ENCODE results near the gene KRT14. TPM values are rescaled to one million over a fixed set of nuclear protein-coding genes. Genes with fewer than 3 reads are reported as not detected.
A peak's percentile ranks its signal among the peaks of the same experiment; 100 is the strongest.
"Not testable (repeated sequence)": the region's sequence is repeated elsewhere in the genome, so short reads cannot be mapped to it uniquely, and the experiment has no call there.

KRT14 gene
- total and polyA plus RNA-seq, 2 donors from 2014 or later, result not detected

DNA sequence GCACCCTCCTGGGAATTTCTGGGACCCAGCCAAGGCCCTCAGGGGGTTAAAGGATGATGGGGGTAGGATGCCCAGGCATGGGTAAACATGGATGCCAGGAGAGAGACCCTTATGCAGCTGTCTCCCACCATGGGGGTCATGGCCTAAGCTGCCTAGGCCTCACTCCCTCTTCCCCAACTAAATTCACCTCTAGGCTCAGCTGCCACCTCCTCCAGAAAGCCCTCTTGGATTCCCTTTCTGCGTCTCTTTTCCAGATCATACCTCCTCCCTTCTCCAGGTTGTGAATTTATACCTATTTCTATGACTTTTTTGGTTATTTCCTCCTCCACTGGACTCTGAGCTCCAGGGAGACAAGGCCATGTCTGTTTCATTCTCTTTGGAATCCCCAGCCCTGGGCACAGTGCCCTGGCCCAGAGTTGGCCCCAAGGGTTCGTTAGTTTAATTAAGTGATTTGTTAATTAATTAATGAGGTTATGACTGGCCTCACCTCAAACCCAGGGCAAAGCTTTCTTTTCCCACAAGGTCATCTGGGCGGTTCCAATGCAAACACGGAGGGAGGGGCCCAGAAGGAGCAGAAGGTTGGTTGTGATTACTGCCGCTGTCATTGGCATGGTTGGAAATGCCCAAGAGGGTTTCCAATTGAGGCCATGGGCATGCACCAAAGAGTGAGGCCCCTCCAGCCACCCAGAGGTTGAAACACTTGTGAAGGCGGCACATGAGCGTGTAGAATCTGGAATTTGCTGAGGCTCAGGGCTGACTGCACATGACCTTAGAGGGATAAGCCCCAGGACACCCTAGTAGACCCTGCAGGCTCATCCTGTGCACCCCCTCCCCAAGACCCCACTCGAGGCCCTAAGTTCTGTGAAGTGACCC is 44.6 kb upstream of the KRT14 start:
- Histone ChIP-seq H3K27ac (ENCODE audit: low read depth in 2 of 2, low read length in 2 of 2) (no peak overlapping the region), H3K4me1 (ENCODE audit: control insufficient read depth in 2 of 3, insufficient read depth in 2 of 3, low read depth in 1 of 3, low read length in 3 of 3) (no peaks in the 10 kb centered on the region), H3K27me3 (ENCODE audit: control insufficient read depth, insufficient read depth, low read length) (no peaks in the 10 kb centered on the region), H3K4me3 (ENCODE audit: low read length in 3 of 3) (no peak overlapping the region), H3K9me3 (ENCODE audit: control insufficient read depth in 2 of 3, insufficient read depth in 1 of 3, low read length in 3 of 3) (no peaks in the 10 kb centered on the region), H3K9ac (ENCODE audit: low read length in 3 of 3) (no peak overlapping the region), H3K36me3 (ENCODE audit: control insufficient read depth in 2 of 3, insufficient read depth in 3 of 3, low read length in 3 of 3) (no peaks in the 10 kb centered on the region)
- FAIRE-seq (no peak), DNase-seq (peak in 1 of 5 donors; percentile 36)
- TF ChIP-seq, protein P1, sequence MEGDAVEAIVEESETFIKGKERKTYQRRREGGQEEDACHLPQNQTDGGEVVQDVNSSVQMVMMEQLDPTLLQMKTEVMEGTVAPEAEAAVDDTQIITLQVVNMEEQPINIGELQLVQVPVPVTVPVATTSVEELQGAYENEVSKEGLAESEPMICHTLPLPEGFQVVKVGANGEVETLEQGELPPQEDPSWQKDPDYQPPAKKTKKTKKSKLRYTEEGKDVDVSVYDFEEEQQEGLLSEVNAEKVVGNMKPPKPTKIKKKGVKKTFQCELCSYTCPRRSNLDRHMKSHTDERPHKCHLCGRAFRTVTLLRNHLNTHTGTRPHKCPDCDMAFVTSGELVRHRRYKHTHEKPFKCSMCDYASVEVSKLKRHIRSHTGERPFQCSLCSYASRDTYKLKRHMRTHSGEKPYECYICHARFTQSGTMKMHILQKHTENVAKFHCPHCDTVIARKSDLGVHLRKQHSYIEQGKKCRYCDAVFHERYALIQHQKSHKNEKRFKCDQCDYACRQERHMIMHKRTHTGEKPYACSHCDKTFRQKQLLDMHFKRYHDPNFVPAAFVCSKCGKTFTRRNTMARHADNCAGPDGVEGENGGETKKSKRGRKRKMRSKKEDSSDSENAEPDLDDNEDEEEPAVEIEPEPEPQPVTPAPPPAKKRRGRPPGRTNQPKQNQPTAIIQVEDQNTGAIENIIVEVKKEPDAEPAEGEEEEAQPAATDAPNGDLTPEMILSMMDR (IDR thresholded peaks at IDR 0.05; ENCODE audit: borderline replicate concordance, extremely low read depth, insufficient read depth), result no peak
- intact Hi-C loops (cut with DNase I), result no loop called here

DNA sequence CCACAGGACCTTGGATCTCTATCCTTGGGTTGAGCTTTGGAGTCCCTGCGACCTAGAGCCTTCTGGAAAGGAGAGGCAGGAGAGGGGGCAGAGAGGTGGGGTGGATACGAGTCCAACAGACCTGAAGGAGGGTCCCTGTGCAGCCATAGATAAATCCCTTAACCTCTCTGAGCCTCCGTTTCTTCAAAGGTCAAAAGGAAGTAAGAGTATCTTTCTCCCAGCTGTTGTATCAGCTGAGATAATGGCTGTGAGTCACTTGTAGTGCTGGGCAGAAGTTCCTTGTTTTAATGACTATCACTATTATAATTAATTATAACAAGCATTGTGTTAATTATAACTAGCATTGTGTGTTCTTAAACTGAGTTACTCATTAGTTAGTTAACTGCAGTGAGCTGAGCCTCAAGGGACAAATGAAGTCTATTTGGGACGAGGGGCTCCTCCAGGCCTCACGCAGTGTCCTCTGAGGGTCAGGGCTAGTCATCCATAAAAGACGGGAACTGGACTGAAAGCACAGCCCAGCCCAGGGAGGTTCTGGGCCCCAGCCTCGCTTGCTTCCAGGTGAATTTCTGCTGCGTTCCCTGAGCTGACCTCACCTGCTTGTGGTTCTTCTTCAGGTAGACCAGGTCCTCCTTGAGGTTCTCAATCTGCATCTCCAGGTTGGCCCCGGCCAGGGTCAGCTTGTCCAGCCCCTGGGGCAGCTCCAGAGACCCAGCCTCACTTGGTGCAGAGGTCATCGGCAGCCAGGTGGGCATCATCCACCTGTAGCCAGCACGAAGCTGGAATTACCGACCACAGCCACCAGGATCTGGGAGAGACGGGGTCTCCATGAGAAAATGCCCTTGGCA is 43.4 kb upstream of the KRT14 start:
- intact Hi-C loops (cut with DNase I), result no loop called here
- Histone ChIP-seq H3K9me3 (ENCODE audit: control insufficient read depth in 2 of 3, insufficient read depth in 1 of 3, low read length in 3 of 3) (no peaks in the 10 kb centered on the region), H3K27me3 (ENCODE audit: control insufficient read depth, insufficient read depth, low read length) (no peaks in the 10 kb centered on the region), H3K9ac (ENCODE audit: low read length in 3 of 3) (no peak overlapping the region), H3K4me3 (ENCODE audit: low read length in 3 of 3) (no peak overlapping the region), H3K36me3 (ENCODE audit: control insufficient read depth in 2 of 3, insufficient read depth in 3 of 3, low read length in 3 of 3) (no peaks in the 10 kb centered on the region), H3K4me1 (ENCODE audit: control insufficient read depth in 2 of 3, insufficient read depth in 2 of 3, low read depth in 1 of 3, low read length in 3 of 3) (no peaks in the 10 kb centered on the region), H3K27ac (ENCODE audit: low read depth in 2 of 2, low read length in 2 of 2) (no peak overlapping the region)
- TF ChIP-seq, protein P1 (IDR thresholded peaks at IDR 0.05; ENCODE audit: borderline replicate concordance, extremely low read depth, insufficient read depth), result no peak
- no peak for FAIRE-seq
- peak in 1 of 5 donors; percentile 48 for DNase-seq

DNA sequence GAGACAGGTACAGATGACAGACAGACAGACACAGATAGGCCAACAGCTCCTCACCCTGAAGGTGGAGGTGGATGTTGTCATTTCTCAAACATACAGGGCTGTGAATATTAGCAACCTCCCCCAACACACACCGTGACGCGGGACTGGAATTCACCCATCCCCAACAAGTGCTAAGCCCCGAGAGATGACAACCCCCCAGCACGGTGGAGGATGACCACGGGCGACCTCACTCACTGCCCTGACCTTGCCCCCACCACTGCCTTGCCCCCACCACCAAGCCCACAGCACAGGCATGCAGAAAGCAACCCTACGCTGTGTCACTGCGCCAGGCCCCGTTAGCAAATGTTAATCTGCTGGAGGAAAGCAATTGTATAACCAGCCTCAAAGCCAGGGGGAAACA is 42.6 kb upstream of the KRT14 start:
- intact Hi-C loops (cut with DNase I), result no loop called here
- no peaks in the 10 kb centered on the region for H3K27me3 ChIP-seq (ENCODE audit: control insufficient read depth, insufficient read depth, low read length)
- no peaks in the 10 kb centered on the region for H3K9me3 ChIP-seq (ENCODE audit: control insufficient read depth in 2 of 3, insufficient read depth in 1 of 3, low read length in 3 of 3)
- no peak overlapping the region for H3K4me3 ChIP-seq (ENCODE audit: low read length in 3 of 3)
- FAIRE-seq (no peak), DNase-seq (no peak)
- TF ChIP-seq, protein P1 (IDR thresholded peaks at IDR 0.05; ENCODE audit: borderline replicate concordance, extremely low read depth, insufficient read depth), result no peak
- H3K9ac ChIP-seq (ENCODE audit: low read length in 3 of 3), result no peak overlapping the region
- H3K36me3 ChIP-seq (ENCODE audit: control insufficient read depth in 2 of 3, insufficient read depth in 3 of 3, low read length in 3 of 3), result no peaks in the 10 kb centered on the region
- H3K27ac ChIP-seq (ENCODE audit: low read depth in 2 of 2, low read length in 2 of 2), result no peak overlapping the region
- H3K4me1 ChIP-seq (ENCODE audit: control insufficient read depth in 2 of 3, insufficient read depth in 2 of 3, low read depth in 1 of 3, low read length in 3 of 3), result no peaks in the 10 kb centered on the region

DNA sequence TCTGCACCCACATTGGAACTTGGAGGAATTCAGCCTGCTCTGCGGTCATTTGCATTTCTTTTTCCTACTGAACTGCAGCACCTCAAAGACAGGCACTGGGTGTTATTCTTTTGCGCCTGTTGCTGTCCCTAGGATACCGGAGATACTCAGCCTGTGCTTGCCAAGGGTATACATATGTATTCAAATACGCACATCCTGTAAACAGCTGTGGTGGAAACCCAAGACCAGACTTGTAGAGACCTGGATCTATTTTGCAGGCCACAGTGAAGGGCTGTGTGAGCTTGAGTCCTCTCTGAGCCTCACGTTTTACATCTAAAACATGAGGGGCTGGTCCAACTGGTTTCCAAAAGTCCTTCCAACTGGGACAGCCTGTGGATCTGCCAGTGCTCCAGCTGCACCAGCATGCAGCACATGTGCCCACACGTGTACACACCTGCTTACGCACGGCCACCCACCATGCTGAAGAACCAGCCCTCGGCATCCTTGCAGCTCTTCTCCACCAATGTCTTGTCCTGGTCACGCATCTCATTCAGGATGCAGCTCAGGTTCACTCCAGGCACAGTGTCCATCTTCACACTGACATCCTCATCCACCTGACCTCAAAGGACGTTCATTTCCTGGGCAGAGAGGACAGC is 42.0 kb upstream of the KRT14 start:
- intact Hi-C loops (cut with DNase I); H3K4me3 ChIP-seq (ENCODE audit: low read length in 3 of 3); H3K36me3 ChIP-seq (ENCODE audit: control insufficient read depth in 2 of 3, insufficient read depth in 3 of 3, low read length in 3 of 3); H3K9ac ChIP-seq (ENCODE audit: low read length in 3 of 3); H3K27me3 ChIP-seq (ENCODE audit: control insufficient read depth, insufficient read depth, low read length); H3K27ac ChIP-seq (ENCODE audit: low read depth in 2 of 2, low read length in 2 of 2); H3K4me1 ChIP-seq (ENCODE audit: control insufficient read depth in 2 of 3, insufficient read depth in 2 of 3, low read depth in 1 of 3, low read length in 3 of 3); FAIRE-seq; H3K9me3 ChIP-seq (ENCODE audit: control insufficient read depth in 2 of 3, insufficient read depth in 1 of 3, low read length in 3 of 3): not testable (repeated sequence)
- peak in 2 of 5 donors; percentile 24 to 42 for DNase-seq

DNA sequence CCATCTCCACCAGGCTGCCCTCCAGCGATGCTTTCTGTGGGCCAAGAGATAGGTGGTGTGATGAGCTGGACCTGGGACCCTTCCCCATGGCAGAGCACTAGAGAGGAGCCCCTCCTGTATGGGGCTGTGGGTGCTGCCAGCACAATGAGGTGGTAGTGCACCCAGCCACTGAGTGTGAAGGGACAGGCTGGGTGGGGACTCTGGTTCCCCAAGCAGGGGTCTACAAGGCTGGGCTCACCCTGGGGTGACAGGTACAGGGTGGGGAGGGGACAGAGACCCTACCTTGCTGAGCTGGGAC is 41.3 kb upstream of the KRT14 start:
- H3K27me3 ChIP-seq (ENCODE audit: control insufficient read depth, insufficient read depth, low read length); H3K36me3 ChIP-seq (ENCODE audit: control insufficient read depth in 2 of 3, insufficient read depth in 3 of 3, low read length in 3 of 3); H3K27ac ChIP-seq (ENCODE audit: low read depth in 2 of 2, low read length in 2 of 2); H3K9ac ChIP-seq (ENCODE audit: low read length in 3 of 3); H3K4me1 ChIP-seq (ENCODE audit: control insufficient read depth in 2 of 3, insufficient read depth in 2 of 3, low read depth in 1 of 3, low read length in 3 of 3); intact Hi-C loops (cut with DNase I); H3K9me3 ChIP-seq (ENCODE audit: control insufficient read depth in 2 of 3, insufficient read depth in 1 of 3, low read length in 3 of 3); H3K4me3 ChIP-seq (ENCODE audit: low read length in 3 of 3); FAIRE-seq: not testable (repeated sequence)
- peak in 1 of 5 donors; percentile 16 for DNase-seq
